Fibroblast of lung (primary cell): Measurements from ENCODE around the gene HECW1. TPM values are rescaled to one million over a fixed set of nuclear protein-coding genes. Genes with fewer than 3 reads are reported as not detected.

Experiments
- DNase-seq, 2 donors: peaks; one replicate each; pipeline versions ENCODE4 v3.0.0 to v3.0.0-alpha.2; 2010; ENCODE audit warnings: low read depth in 2 of 2
- H2AFZ ChIP-seq: 2 replicates; pipeline ENCODE4 v1.5.1; 2012; ENCODE audit warnings: low read length, control low read depth, inconsistent platforms
- H3K27ac ChIP-seq: 2 replicates; pipeline ENCODE4 v1.5.1; 2011; ENCODE audit warnings: low read length, control low read depth; ENCODE audit not compliant: insufficient read depth
- H3K27me3 ChIP-seq: 2 replicates; pipeline ENCODE4 v1.5.1; 2011; ENCODE audit warnings: mild to moderate bottlenecking, low read length; ENCODE audit not compliant: control insufficient read depth, insufficient read depth
- H3K36me3 ChIP-seq: 2 replicates; pipeline ENCODE4 v1.5.1; 2011; ENCODE audit warnings: low read length; ENCODE audit not compliant: control insufficient read depth, insufficient read depth
- H3K4me1 ChIP-seq: 2 replicates; pipeline ENCODE4 v1.5.1; 2011; ENCODE audit warnings: low read length; ENCODE audit not compliant: control insufficient read depth, insufficient read depth; ENCODE audit errors: extremely low read depth
- H3K4me2 ChIP-seq: 2 replicates; pipeline ENCODE4 v1.5.1; 2011; ENCODE audit warnings: low read length, control low read depth; ENCODE audit not compliant: insufficient read depth; ENCODE audit errors: extremely low read depth
- H3K4me3 ChIP-seq, 4 experiments: fragments of 200-600 bp in 1 of 4; sonication (generic) in 1 of 4; replicated peaks in 1 of 4; 2 replicates each; pipeline ENCODE4 v1.5.1; 2011 to 2016; ENCODE audit warnings: low read length in 4 of 4, low read depth in 3 of 4, mild to moderate bottlenecking in 3 of 4, control low read depth in 2 of 4, inconsistent platforms in 1 of 4, mixed read lengths in 1 of 4; ENCODE audit not compliant: insufficient read depth in 1 of 4; ENCODE audit errors: control extremely low read depth in 1 of 4
- H3K79me2 ChIP-seq: 2 replicates; pipeline ENCODE4 v1.5.1; 2012; ENCODE audit warnings: mild to moderate bottlenecking, low read length, inconsistent platforms; ENCODE audit not compliant: control insufficient read depth, insufficient read depth
- H3K9ac ChIP-seq: 2 replicates; pipeline ENCODE4 v1.5.1; 2011; ENCODE audit warnings: mild to moderate bottlenecking, low read length, control low read depth; ENCODE audit not compliant: insufficient read depth
- H3K9me3 ChIP-seq: 2 replicates; pipeline ENCODE4 v1.5.1; 2012; ENCODE audit warnings: low read depth, low read length; ENCODE audit not compliant: control insufficient read depth, insufficient read depth
- H4K20me1 ChIP-seq: 2 replicates; pipeline ENCODE4 v1.5.1; 2011; ENCODE audit warnings: low read length; ENCODE audit not compliant: control insufficient read depth, insufficient read depth; ENCODE audit errors: extremely low read depth
- EZH2 ChIP-seq: IDR thresholded peaks from 2 replicates; pipeline ENCODE4 v1.5.1; 2012; ENCODE audit warnings: low read length, control low read depth, mild to moderate bottlenecking; ENCODE audit errors: missing control alignments
- polyA plus RNA-seq, 2 donors: library from polyadenylated mRNA; depleted of rRNA in 1 of 2; stranded (reverse) in 1 of 2; unstranded in 1 of 2; fragments of >200 nt; gene quantifications; 2 replicates each; pipeline ENCODE4 v1.2.1, GENCODE V29; 2011 to 2012; ENCODE audit warnings: missing spikeins in 1 of 2
- total RNA-seq: library from RNA; depleted of rRNA; stranded (reverse); fragments of >200 nt; gene quantifications from 2 replicates; pipeline ENCODE4 v1.2.1, GENCODE V29; 2014
- TF ChIP-seq, protein P1 (sequence below), 2 donors: IDR thresholded peaks in 1 of 2; conservative IDR thresholded peaks in 1 of 2; 1 replicate in 1 of 2; 2 replicates in 1 of 2; pipeline ENCODE4 v1.5.1; 2011 to 2012; ENCODE audit warnings: low read length in 2 of 2, control low read depth in 1 of 2, inconsistent platforms in 1 of 2, low read depth in 1 of 2, mild to moderate bottlenecking in 1 of 2

Gene HECW1
- total and polyA plus RNA-seq, 2 donors (not counting 1 experiment from before 2014, with no cell fraction given): 1.1 to 6.1 TPM

DNA sequence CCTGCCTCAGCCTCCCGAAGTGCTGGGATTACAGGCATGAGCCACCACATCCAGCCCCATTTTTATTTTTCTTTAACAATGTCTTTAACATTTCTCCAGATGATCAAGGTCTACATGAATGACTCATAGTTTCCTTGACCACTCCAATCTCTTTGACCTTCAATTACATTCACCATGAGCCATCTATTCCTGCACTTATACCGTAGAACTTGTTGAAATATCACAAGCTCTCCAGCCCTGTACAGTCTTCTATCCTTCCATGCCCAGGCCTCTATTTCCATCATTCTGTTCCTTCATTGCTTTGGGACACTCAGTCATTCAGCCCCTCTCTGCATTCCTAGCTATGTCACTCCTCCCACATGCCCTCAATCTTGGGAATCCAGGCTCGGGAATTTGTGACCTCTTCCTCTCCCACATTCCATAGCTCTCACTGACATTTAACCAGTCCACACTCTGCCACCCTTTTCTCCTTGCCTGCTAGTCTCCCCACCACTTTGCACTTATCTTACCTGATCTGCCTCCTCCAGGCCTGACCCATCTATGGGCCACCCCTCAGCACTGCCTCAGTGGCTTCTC is 318.7 kb downstream of the HECW1 start:
- Histone ChIP-seq H3K27me3 (no peaks in the 10 kb centered on the region), H3K4me3 (no peak overlapping the region), H3K36me3 (no peaks in the 10 kb centered on the region), H2AFZ (no peak overlapping the region), H3K79me2 (no peaks in the 10 kb centered on the region), H3K4me1 (peaks cover 4% of the 10 kb centered on the region), H3K4me2 (no peak overlapping the region), H4K20me1 (no peaks in the 10 kb centered on the region), H3K9me3 (no peaks in the 10 kb centered on the region), H3K9ac (no peak overlapping the region), H3K27ac (no peak overlapping the region)
- DNase-seq: peak; percentile 4 to 55
- TF ChIP-seq, protein P1, sequence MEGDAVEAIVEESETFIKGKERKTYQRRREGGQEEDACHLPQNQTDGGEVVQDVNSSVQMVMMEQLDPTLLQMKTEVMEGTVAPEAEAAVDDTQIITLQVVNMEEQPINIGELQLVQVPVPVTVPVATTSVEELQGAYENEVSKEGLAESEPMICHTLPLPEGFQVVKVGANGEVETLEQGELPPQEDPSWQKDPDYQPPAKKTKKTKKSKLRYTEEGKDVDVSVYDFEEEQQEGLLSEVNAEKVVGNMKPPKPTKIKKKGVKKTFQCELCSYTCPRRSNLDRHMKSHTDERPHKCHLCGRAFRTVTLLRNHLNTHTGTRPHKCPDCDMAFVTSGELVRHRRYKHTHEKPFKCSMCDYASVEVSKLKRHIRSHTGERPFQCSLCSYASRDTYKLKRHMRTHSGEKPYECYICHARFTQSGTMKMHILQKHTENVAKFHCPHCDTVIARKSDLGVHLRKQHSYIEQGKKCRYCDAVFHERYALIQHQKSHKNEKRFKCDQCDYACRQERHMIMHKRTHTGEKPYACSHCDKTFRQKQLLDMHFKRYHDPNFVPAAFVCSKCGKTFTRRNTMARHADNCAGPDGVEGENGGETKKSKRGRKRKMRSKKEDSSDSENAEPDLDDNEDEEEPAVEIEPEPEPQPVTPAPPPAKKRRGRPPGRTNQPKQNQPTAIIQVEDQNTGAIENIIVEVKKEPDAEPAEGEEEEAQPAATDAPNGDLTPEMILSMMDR (conservative IDR thresholded peaks at IDR 0.05 in 1 of 2, IDR thresholded peaks at IDR 0.05 in 1 of 2; ENCODE audit: low read depth in 1 of 2, low read length in 2 of 2): no peak
- TF ChIP-seq EZH2: no peak

DNA sequence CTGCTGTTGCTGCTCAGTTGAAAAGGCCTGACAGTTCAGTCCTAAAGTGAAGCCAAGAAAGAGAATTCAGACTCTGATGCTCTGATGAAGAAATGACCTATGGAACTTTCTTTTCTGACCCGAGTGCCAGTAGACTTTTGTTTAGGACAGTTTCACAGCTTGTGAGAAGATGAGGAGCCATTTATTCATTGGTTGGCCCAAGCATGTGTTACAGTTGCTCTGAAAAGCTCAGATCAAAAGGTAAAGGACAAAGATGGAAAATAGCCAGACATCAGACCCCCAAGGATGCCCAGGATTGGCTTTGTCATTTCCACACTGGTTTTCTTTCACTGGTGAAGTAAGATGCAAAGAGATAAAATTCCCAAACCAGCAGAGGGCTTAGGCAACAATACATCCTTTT is 321.2 kb downstream of the HECW1 start:
- no peak for DNase-seq
- Histone ChIP-seq H3K9ac (no peak overlapping the region), H3K4me1 (peaks cover 4% of the 10 kb centered on the region), H3K27ac (no peak overlapping the region), H4K20me1 (no peaks in the 10 kb centered on the region), H3K36me3 (no peaks in the 10 kb centered on the region), H3K4me3 (no peak overlapping the region), H2AFZ (no peak overlapping the region), H3K4me2 (no peak overlapping the region), H3K79me2 (no peaks in the 10 kb centered on the region), H3K9me3 (no peaks in the 10 kb centered on the region), H3K27me3 (no peaks in the 10 kb centered on the region)
- TF ChIP-seq EZH2: no peak
- TF ChIP-seq, protein P1 (conservative IDR thresholded peaks at IDR 0.05 in 1 of 2, IDR thresholded peaks at IDR 0.05 in 1 of 2; ENCODE audit: low read depth in 1 of 2, low read length in 2 of 2): no peak

DNA sequence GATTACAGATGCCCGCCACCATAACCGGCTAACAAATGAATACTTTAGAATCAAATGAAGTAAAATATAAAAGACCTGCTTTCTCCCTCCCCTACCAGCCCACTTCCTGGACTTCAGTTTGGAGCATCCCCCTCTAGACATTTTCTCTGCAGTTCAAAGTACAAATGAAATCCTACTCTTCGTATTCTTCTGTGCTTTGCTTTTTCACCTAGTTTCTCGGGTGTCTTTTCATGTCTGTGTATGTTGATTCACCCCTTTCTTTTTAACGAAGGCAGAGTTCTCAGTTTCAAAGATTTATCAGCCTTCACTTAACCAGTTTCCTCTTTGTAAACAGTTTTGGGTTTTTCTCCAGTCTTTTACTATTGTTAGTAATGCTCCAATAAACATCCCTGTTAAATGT is 324.6 kb downstream of the HECW1 start:
- H3K27ac ChIP-seq: no peak overlapping the region
- TF ChIP-seq, protein P1 (conservative IDR thresholded peaks at IDR 0.05 in 1 of 2, IDR thresholded peaks at IDR 0.05 in 1 of 2; ENCODE audit: low read depth in 1 of 2, low read length in 2 of 2): no peak
- TF ChIP-seq EZH2: no peak
- no peaks in the 10 kb centered on the region for H3K4me1 ChIP-seq
- no peak overlapping the region for H2AFZ ChIP-seq
- DNase-seq: no peak
- H3K9ac ChIP-seq: no peak overlapping the region
- no peak overlapping the region for H3K4me2 ChIP-seq
- H3K27me3 ChIP-seq: no peaks in the 10 kb centered on the region
- H3K36me3 ChIP-seq: no peaks in the 10 kb centered on the region
- no peaks in the 10 kb centered on the region for H3K79me2 ChIP-seq
- H3K4me3 ChIP-seq: no peak overlapping the region
- H3K9me3 ChIP-seq: no peaks in the 10 kb centered on the region
- no peaks in the 10 kb centered on the region for H4K20me1 ChIP-seq
